Measurements from ENCODE around the gene CGNL1. TPM values are rescaled to one million over a fixed set of nuclear protein-coding genes. Genes with fewer than 3 reads are reported as not detected.
A peak's percentile ranks its signal among the peaks of the same experiment; 100 is the strongest.

The CGNL1 gene
- total and polyA plus RNA-seq, 11 donors = 3.8 to 40.0 (median 23.4) TPM

DNA sequence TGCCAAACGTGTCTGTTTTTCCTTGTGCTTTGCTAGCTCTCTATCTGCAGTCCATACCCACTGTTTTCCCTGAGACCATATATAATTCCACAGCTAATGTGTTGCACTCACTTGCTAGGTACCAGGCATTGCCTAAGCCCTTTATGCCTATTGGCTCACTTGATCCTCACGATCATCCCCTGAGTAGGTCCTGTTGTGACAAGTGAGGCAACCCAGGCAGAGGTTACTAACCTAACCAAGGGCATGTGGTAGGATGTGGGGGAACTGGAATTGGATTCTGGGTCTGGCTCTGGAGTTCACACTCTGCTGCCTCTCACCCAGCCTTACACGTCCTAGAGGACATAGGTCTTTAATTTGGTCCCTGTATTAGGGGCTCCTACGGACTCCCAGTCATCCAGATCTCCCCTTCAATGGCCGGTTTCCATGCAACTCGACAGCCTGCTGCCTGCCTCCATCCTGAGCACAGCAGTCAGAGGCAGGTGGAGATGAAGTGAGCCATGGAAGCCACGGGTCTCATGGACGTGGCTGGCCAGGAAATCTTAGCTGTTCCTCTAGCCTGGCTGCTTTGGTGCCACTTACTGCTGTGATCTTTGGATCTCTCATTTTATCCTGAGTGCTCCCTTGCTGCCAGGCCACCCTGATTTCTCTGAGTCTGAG is 176.5 kb downstream of the CGNL1 start:
- TF ChIP-seq, protein P1, sequence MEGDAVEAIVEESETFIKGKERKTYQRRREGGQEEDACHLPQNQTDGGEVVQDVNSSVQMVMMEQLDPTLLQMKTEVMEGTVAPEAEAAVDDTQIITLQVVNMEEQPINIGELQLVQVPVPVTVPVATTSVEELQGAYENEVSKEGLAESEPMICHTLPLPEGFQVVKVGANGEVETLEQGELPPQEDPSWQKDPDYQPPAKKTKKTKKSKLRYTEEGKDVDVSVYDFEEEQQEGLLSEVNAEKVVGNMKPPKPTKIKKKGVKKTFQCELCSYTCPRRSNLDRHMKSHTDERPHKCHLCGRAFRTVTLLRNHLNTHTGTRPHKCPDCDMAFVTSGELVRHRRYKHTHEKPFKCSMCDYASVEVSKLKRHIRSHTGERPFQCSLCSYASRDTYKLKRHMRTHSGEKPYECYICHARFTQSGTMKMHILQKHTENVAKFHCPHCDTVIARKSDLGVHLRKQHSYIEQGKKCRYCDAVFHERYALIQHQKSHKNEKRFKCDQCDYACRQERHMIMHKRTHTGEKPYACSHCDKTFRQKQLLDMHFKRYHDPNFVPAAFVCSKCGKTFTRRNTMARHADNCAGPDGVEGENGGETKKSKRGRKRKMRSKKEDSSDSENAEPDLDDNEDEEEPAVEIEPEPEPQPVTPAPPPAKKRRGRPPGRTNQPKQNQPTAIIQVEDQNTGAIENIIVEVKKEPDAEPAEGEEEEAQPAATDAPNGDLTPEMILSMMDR (IDR thresholded peaks at IDR 0.05) = no peak
- no peak for TF ChIP-seq POLR2A (IDR thresholded peaks at IDR 0.05)
- H3K36me3 ChIP-seq = no peaks in the 10 kb centered on the region
- ATAC-seq = no peak
- peaks cover 8 to 72% (median 62%) of the 10 kb centered on the region in 12 donors for H3K4me1 ChIP-seq
- H3K4me3 ChIP-seq = no peak overlapping the region
- intact Hi-C loops (cut with DNase I) = loop anchor here in 4 of 10 donors (10.0 kb wide), 4 partner anchors 152 to 512 kb away; partner anchors contain the start of genes ALDH1A2 (in 3 of the 4) and POLR2M (in 1 of the 4)
- no peaks in the 10 kb centered on the region for H3K27me3 ChIP-seq
- whole genome bisulfite sequencing, 4 donors = 80 to 90% (median 87%) methylated on average over 6 to 8 of the region's 8 CpGs
- no peaks in the 10 kb centered on the region for H3K9me3 ChIP-seq
- no peak for DNase-seq
- H3K27ac ChIP-seq = peak overlapping the region; percentile 67 to 94 (median 88)

DNA sequence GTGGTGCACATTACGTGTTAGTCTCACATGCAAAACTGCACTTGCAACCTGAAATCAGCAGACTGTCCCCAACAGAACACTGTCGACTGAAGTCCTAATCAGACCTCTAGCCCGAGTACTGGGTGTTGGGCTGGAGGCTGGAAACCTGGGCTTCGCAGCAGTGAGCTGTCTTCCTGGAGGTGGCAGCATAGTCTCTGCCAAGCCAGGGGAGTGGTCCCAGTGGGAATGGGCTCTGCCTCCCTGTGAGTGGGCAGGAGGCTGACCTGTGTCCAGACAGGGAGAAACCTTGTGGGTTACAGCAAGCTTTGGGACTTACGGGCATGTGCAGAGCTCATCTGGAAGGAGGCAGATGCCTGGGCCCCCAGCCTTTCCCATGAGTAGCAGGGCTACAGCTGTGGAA is 177.2 kb downstream of the CGNL1 start:
- Histone ChIP-seq H3K9me3 (no peaks in the 10 kb centered on the region), H3K36me3 (no peaks in the 10 kb centered on the region), H3K27me3 (no peaks in the 10 kb centered on the region), H3K4me3 (no peak overlapping the region), H3K27ac (peak overlapping the region in 11 of 12 donors; percentile 37 to 94 (median 89)), H3K4me1 (peaks cover 8 to 72% (median 62%) of the 10 kb centered on the region in 12 donors)
- TF ChIP-seq, protein P1 (IDR thresholded peaks at IDR 0.05) = no peak
- ATAC-seq (no peak), DNase-seq (no peak)
- WGBS, 4 donors = 84 to 91% (median 88%) methylated on average over 5 of the region's 5 CpGs
- intact Hi-C loops (cut with DNase I) = loop anchor here in 4 of 10 donors (10.0 kb wide), 4 partner anchors 151 to 511 kb away; partner anchors contain the start of genes ALDH1A2 (in 3 of the 4) and POLR2M (in 1 of the 4)

DNA sequence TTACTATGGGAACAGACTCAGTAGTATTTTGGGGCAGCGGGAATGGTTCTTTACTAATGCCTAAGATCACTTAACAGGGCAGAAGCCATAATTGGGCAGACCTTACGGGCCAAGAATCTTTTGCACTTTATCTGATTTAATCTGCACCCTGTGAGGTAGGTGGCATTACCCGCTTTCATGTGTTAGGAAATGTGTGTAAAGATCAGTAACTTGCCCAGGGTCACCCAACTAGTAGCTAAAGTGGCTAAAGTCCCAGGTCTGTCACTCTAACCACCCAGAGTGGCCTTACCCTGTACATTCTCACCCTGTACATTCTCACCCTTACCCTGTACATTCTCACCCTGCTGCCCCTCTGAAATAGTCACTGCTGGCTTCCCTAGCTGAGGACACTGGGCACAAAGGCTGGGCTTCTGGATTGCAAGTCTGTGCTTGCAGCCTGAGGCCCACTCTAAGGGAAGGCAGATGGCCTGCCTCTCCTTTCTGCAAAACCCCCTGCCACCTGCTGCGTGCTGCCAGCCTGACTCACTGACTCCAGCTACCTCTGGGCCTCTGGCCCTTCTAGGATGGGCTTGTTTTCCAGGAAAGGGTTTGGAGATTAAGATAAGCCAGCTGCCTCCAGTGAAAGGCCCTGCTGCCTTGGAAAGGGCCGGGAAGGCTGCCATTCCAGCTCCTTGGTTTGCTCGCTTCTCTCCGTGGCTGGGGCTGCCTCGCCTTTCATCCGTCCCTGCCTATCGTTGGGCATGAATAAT is 177.9 kb downstream of the CGNL1 start:
- intact Hi-C loops (cut with DNase I) = loop anchor here in 4 of 10 donors (10.0 kb wide), 4 partner anchors 151 to 511 kb away; partner anchors contain the start of genes ALDH1A2 (in 3 of the 4) and POLR2M (in 1 of the 4)
- Histone ChIP-seq H3K27ac (peak overlapping the region; percentile 30 to 94 (median 88)), H3K4me1 (peaks cover 8 to 66% (median 59%) of the 10 kb centered on the region in 12 donors), H3K27me3 (no peaks in the 10 kb centered on the region), H3K36me3 (no peaks in the 10 kb centered on the region), H3K9me3 (no peaks in the 10 kb centered on the region), H3K4me3 (no peak overlapping the region)
- TF ChIP-seq, protein P1 (IDR thresholded peaks at IDR 0.05) = no peak
- TF ChIP-seq POLR2A (IDR thresholded peaks at IDR 0.05) = no peak
- ATAC-seq (no peak), DNase-seq (no peak)
- 44 to 61% (median 50%) methylated on average over 10 of the region's 10 CpGs for WGBS, 4 donors

DNA sequence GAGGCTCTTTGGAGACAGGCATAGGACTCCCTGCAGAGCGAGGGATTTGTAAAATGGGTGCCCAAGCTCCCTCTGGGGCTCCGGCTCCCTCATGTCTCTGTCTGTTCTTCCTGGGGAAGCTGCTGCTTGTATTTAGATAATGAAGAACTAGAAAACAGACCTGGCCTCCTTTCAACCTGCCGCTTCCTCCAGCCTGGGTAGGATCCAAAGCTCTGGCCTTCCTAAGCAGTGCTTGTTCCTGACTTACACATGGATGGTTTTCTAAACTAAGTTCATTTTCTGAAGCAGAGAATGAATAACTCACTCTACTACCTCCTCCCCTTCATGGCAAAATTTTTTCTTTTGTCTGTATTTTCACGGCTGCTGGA is 178.5 kb downstream of the CGNL1 start:
- WGBS, 4 donors = 47 to 56% (median 52%) methylated on average over 4 of the region's 4 CpGs
- H3K36me3 ChIP-seq = no peaks in the 10 kb centered on the region
- H3K4me3 ChIP-seq = no peak overlapping the region
- no peak for ATAC-seq
- peaks cover 8 to 60% (median 54%) of the 10 kb centered on the region in 12 donors for H3K4me1 ChIP-seq
- no peak for TF ChIP-seq POLR2A (IDR thresholded peaks at IDR 0.05)
- TF ChIP-seq, protein P1 (IDR thresholded peaks at IDR 0.05) = no peak
- DNase-seq = no peak
- intact Hi-C loops (cut with DNase I) = loop anchor here in 7 of 10 donors (5.0 to 10.0 kb wide), 9 partner anchors 150 to 518 kb away; partner anchors contain the start of genes ALDH1A2 (in 4 of the 7) and POLR2M (in 2 of the 7)
- H3K27me3 ChIP-seq = no peaks in the 10 kb centered on the region
- H3K9me3 ChIP-seq = no peaks in the 10 kb centered on the region
- peak overlapping the region; percentile 30 to 94 (median 84) for H3K27ac ChIP-seq
